GM12801 (cell line): ENCODE measurements around the gene NR3C2.

ENCODE experiments used
- CTCF ChIP-seq: IDR thresholded peaks from one replicate; pipeline ENCODE4 v1.5.1; 2011; ENCODE audit warnings: control low read depth; ENCODE audit not compliant: insufficient read length; ENCODE audit errors: extremely low read depth

Gene NR3C2

GRCh38 chr4:148101790-148102189 is 340.4 kb downstream of the NR3C2 start:
- TF ChIP-seq CTCF, result no peak

- no peak for TF ChIP-seq CTCF
Measured at GRCh38 chr4:148101235-148101634, 341.0 kb downstream of the NR3C2 start.

- no peak for TF ChIP-seq CTCF
Measured at GRCh38 chr4:148097801-148098200, 344.4 kb downstream of the NR3C2 start.

- TF ChIP-seq CTCF, result no peak
Measured at GRCh38 chr4:148095346-148095923, 346.8 kb downstream of the NR3C2 start.

- no peak for TF ChIP-seq CTCF
Measured at GRCh38 chr4:148094149-148094548, 348.1 kb downstream of the NR3C2 start.

- TF ChIP-seq CTCF, result no peak
Measured at GRCh38 chr4:148093065-148093464, 349.1 kb downstream of the NR3C2 start.

GRCh38 chr4:148092316-148093014 is 349.7 kb downstream of the NR3C2 start:
- no peak for TF ChIP-seq CTCF
